ENCODE measurements around the gene CYP8B1. TPM values are rescaled to one million over a fixed set of nuclear protein-coding genes. Genes with fewer than 3 reads are reported as not detected.

The CYP8B1 gene
- total RNA-seq, 1 donor, result not detected

- no peaks in the 10 kb centered on the region for H4K20me1 ChIP-seq (ENCODE audit: insufficient read depth, low read length)
- peaks cover 12% of the 10 kb centered on the region for H3K27me3 ChIP-seq (ENCODE audit: insufficient read depth, low read length)
- H2AFZ ChIP-seq (ENCODE audit: low read length), result no peak overlapping the region
- no peak overlapping the region for H3K27ac ChIP-seq (ENCODE audit: low read depth, low read length)
- no peak for TF ChIP-seq CTCF (IDR thresholded peaks at IDR 0.05; ENCODE audit: extremely low read depth, low read depth, low read length)
- no peak for DNase-seq (ENCODE audit: insufficient read length, low spot score, missing footprints)
- no peaks in the 10 kb centered on the region for H3K36me3 ChIP-seq (ENCODE audit: insufficient read depth, low read length)
- no peaks in the 10 kb centered on the region for H3K79me2 ChIP-seq (ENCODE audit: insufficient read depth, low read length)
- no peak overlapping the region for H3K4me2 ChIP-seq (ENCODE audit: insufficient read depth, low read length)
- no peaks in the 10 kb centered on the region for H3K9me3 ChIP-seq (ENCODE audit: low read depth, low read length)
- H3K4me3 ChIP-seq (ENCODE audit: insufficient read depth, low read length), result no peak overlapping the region
- no peaks in the 10 kb centered on the region for H3K4me1 ChIP-seq (ENCODE audit: insufficient read depth, low read length)
Measured at GRCh38 chr3:42847731-42848130, 27.9 kb downstream of the CYP8B1 start.

DNA sequence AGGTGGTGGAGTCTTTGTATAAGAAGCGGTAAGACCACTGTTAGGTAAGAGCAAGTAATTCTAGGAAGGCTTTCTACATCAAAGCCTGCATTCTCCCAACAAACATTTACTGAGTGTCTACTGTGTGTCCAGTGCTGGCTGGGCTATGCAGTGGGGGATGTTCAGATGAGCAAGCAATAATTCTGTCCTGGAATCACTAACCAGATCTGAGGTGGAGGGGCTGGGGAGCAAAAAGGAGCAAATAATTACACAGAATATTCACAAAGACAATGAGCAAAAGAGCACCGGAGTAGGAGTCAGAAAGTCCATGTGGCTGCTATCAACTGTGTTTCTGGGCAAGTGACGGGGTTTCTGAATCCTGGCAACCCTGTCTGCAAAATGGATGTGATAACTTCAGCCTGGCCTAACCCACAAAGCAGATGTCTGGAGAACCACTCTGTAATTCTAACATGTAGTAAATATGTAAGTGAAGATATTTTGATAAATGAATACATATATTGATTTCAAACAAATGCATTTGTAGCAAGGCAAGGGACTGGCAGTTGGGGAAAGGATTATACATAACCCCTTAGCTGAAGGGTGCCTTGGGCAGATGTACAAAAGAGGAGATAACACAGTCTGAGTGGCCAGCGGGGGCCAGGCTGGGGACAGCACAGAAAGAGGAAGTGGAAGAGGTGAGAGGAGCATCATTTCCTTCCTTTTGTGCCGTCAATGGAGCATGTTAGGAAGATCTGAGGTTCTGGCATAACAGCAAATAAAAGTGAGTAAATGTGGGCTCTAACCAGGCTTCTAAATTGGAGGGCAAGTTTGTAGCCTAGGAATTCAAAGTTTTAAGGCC is 28.8 kb downstream of the CYP8B1 start:
- Histone ChIP-seq H3K27ac (ENCODE audit: low read depth, low read length) (no peak overlapping the region), H3K4me2 (ENCODE audit: insufficient read depth, low read length) (no peak overlapping the region), H3K79me2 (ENCODE audit: insufficient read depth, low read length) (no peaks in the 10 kb centered on the region), H3K36me3 (ENCODE audit: insufficient read depth, low read length) (no peaks in the 10 kb centered on the region), H3K4me1 (ENCODE audit: insufficient read depth, low read length) (no peaks in the 10 kb centered on the region), H2AFZ (ENCODE audit: low read length) (no peak overlapping the region), H3K9me3 (ENCODE audit: low read depth, low read length) (no peaks in the 10 kb centered on the region), H4K20me1 (ENCODE audit: insufficient read depth, low read length) (no peaks in the 10 kb centered on the region), H3K4me3 (ENCODE audit: insufficient read depth, low read length) (no peak overlapping the region), H3K27me3 (ENCODE audit: insufficient read depth, low read length) (peaks cover 12% of the 10 kb centered on the region)
- TF ChIP-seq CTCF (IDR thresholded peaks at IDR 0.05; ENCODE audit: extremely low read depth, low read depth, low read length), result no peak
- no peak for DNase-seq (ENCODE audit: insufficient read length, low spot score, missing footprints)

DNA sequence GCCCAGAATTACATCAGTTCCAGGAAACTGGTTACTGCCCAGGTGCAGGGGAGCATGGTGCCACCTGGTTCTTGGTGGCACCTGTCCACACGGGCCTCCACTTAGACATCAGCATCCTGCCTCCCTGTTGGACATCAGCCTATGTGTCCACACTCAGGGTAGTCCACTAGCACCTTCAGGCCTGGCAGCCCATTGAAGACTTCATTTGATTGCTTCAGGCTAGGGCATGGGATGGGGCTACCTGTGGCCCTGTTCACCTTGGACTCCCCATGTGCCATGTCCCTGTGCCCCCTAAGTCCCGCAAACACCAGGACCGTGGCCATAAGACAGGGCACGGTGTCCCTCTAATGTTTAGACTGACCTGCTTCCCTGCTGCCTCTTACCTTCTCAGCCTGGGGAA is 30.9 kb downstream of the CYP8B1 start:
- H3K4me3 ChIP-seq (ENCODE audit: insufficient read depth, low read length), result no peak overlapping the region
- H3K4me2 ChIP-seq (ENCODE audit: insufficient read depth, low read length), result no peak overlapping the region
- TF ChIP-seq CTCF (IDR thresholded peaks at IDR 0.05; ENCODE audit: extremely low read depth, low read depth, low read length), result no peak
- no peaks in the 10 kb centered on the region for H3K36me3 ChIP-seq (ENCODE audit: insufficient read depth, low read length)
- peak; percentile 17 for DNase-seq (ENCODE audit: insufficient read length, low spot score, missing footprints)
- H4K20me1 ChIP-seq (ENCODE audit: insufficient read depth, low read length), result no peaks in the 10 kb centered on the region
- H3K9me3 ChIP-seq (ENCODE audit: low read depth, low read length), result no peaks in the 10 kb centered on the region
- H3K4me1 ChIP-seq (ENCODE audit: insufficient read depth, low read length), result no peaks in the 10 kb centered on the region
- no peak overlapping the region for H2AFZ ChIP-seq (ENCODE audit: low read length)
- H3K27ac ChIP-seq (ENCODE audit: low read depth, low read length), result no peak overlapping the region
- H3K27me3 ChIP-seq (ENCODE audit: insufficient read depth, low read length), result peaks cover 12% of the 10 kb centered on the region
- no peaks in the 10 kb centered on the region for H3K79me2 ChIP-seq (ENCODE audit: insufficient read depth, low read length)

GRCh38 chr3:42844412-42844713 is 31.3 kb downstream of the CYP8B1 start:
- Histone ChIP-seq H2AFZ (ENCODE audit: low read length) (no peak overlapping the region), H3K36me3 (ENCODE audit: insufficient read depth, low read length) (no peaks in the 10 kb centered on the region), H3K4me2 (ENCODE audit: insufficient read depth, low read length) (no peak overlapping the region), H3K79me2 (ENCODE audit: insufficient read depth, low read length) (no peaks in the 10 kb centered on the region), H3K4me1 (ENCODE audit: insufficient read depth, low read length) (no peaks in the 10 kb centered on the region), H3K27me3 (ENCODE audit: insufficient read depth, low read length) (peaks cover 12% of the 10 kb centered on the region), H4K20me1 (ENCODE audit: insufficient read depth, low read length) (no peaks in the 10 kb centered on the region), H3K27ac (ENCODE audit: low read depth, low read length) (no peak overlapping the region), H3K4me3 (ENCODE audit: insufficient read depth, low read length) (no peak overlapping the region), H3K9me3 (ENCODE audit: low read depth, low read length) (no peaks in the 10 kb centered on the region)
- no peak for TF ChIP-seq CTCF (IDR thresholded peaks at IDR 0.05; ENCODE audit: extremely low read depth, low read depth, low read length)
- no peak for DNase-seq (ENCODE audit: insufficient read length, low spot score, missing footprints)
